GM23338 (cell line): ENCODE data around the gene ELAVL4. TPM values are rescaled to one million over a fixed set of nuclear protein-coding genes. Genes with fewer than 3 reads are reported as not detected.

Source experiments
- ATAC-seq: fragments of 200-7000 bp; cut with Tn5 transposase; 3 replicates; pipeline ENCODE4 v1.9.1; 2020
- DNase-seq: peaks from one replicate; pipeline ENCODE4 v3.0.0-alpha.2; 2015; ENCODE audit warnings: low spot score
- H2AFZ ChIP-seq: fragments of 200-600 bp; sonication (generic); 2 replicates; pipeline ENCODE4 v1.8.0; 2016; ENCODE audit warnings: antibody characterized with exemption, mild to moderate bottlenecking, moderate library complexity
- H3F3A ChIP-seq: fragments of 200-600 bp; sonication (generic); replicated peaks from 2 replicates; pipeline ENCODE4 v1.8.0; 2017; ENCODE audit warnings: antibody characterized with exemption, mixed run types, low read depth
- H3K27ac ChIP-seq: fragments of 200-600 bp; sonication (generic); 2 replicates; pipeline ENCODE4 v1.6.1; 2016; ENCODE audit warnings: low read depth
- H3K27me3 ChIP-seq: fragments of 200-600 bp; sonication (generic); 2 replicates; pipeline ENCODE4 v1.8.0; 2016; ENCODE audit warnings: mild to moderate bottlenecking, mixed run types, moderate library complexity; ENCODE audit not compliant: insufficient read depth
- H3K36me3 ChIP-seq: fragments of 200-600 bp; sonication (generic); 2 replicates; pipeline ENCODE4 v1.8.0; 2016; ENCODE audit warnings: mild to moderate bottlenecking; ENCODE audit not compliant: insufficient read depth
- H3K4me1 ChIP-seq: fragments of 200-600 bp; sonication (generic); 2 replicates; pipeline ENCODE4 v1.8.0; 2016; ENCODE audit warnings: mild to moderate bottlenecking, moderate library complexity; ENCODE audit not compliant: insufficient read depth
- H3K4me2 ChIP-seq: fragments of 200-600 bp; sonication (generic); 2 replicates; pipeline ENCODE4 v1.7.1; 2017; ENCODE audit warnings: mixed run types
- H3K4me3 ChIP-seq: fragments of 200-600 bp; sonication (generic); 2 replicates; pipeline ENCODE4 v1.6.1; 2016; ENCODE audit warnings: mixed run types
- H3K79me2 ChIP-seq: fragments of 200-600 bp; sonication (generic); replicated peaks from 2 replicates; pipeline ENCODE4 v1.8.0; 2017; ENCODE audit warnings: mild to moderate bottlenecking; ENCODE audit not compliant: insufficient read depth
- H3K9me2 ChIP-seq: fragments of 200-600 bp; sonication (generic); 2 replicates; pipeline ENCODE4 v1.8.0; 2017; ENCODE audit not compliant: insufficient read depth
- H4K20me1 ChIP-seq: fragments of 200-600 bp; sonication (generic); replicated peaks from 2 replicates; pipeline ENCODE4 v1.8.0; 2017; ENCODE audit warnings: mild to moderate bottlenecking; ENCODE audit not compliant: insufficient read depth
- H3K27ac Mint-ChIP-seq: 2 replicates; pipeline ENCODE4 v1.8.0; 2020; ENCODE audit warnings: inconsistent platforms, mild to moderate bottlenecking, moderate library complexity, mixed read lengths
- H3K27me3 Mint-ChIP-seq: 3 replicates; pipeline ENCODE4 v1.8.0; 2022; ENCODE audit warnings: low read depth, mild to moderate bottlenecking, moderate library complexity, mixed read lengths, inconsistent platforms; ENCODE audit not compliant: insufficient read depth, poor library complexity
- H3K36me3 Mint-ChIP-seq: 3 replicates; pipeline ENCODE4 v1.8.0; 2021; ENCODE audit warnings: low read depth, mild to moderate bottlenecking, inconsistent platforms, moderate library complexity, mixed read lengths
- H3K4me1 Mint-ChIP-seq: 3 replicates; pipeline ENCODE4 v1.8.0; 2020; ENCODE audit warnings: mild to moderate bottlenecking, inconsistent platforms, mixed read lengths
- H3K4me3 Mint-ChIP-seq: 3 replicates; pipeline ENCODE4 v1.8.0; 2021; ENCODE audit warnings: moderate library complexity, mild to moderate bottlenecking, inconsistent platforms, mixed read lengths
- H3K9me3 Mint-ChIP-seq: 3 replicates; pipeline ENCODE4 v1.8.0; 2020; ENCODE audit warnings: moderate library complexity, mild to moderate bottlenecking, inconsistent platforms, mixed read lengths
- CREB1 ChIP-seq: fragments of 250-450 bp; sonication (Bioruptor Pico); IDR thresholded peaks from 2 replicates; pipeline ENCODE4 v1.5.0; 2020; ENCODE audit warnings: low read depth, mild to moderate bottlenecking, moderate library complexity
- CTCF ChIP-seq, 2 experiments: fragments of 200-600 bp in 1 of 2; sonication (generic) in 1 of 2; conservative IDR thresholded peaks; 2 replicates each; pipeline versions ENCODE4 v1.5.1 to v1.6.1; 2016 to 2017; ENCODE audit warnings: antibody characterized with exemption in 2 of 2, low read depth in 2 of 2, mild to moderate bottlenecking in 2 of 2, moderate library complexity in 1 of 2
- ETS1 ChIP-seq: IDR thresholded peaks from 2 replicates; pipeline ENCODE4 v1.6.1; 2016; ENCODE audit warnings: antibody characterized with exemption
- EZH2 ChIP-seq: fragments of 200-600 bp; sonication (generic); IDR thresholded peaks from one replicate; pipeline ENCODE4 v1.8.0; 2017; ENCODE audit warnings: antibody characterized with exemption, mild to moderate bottlenecking, low read depth; ENCODE audit not compliant: unreplicated experiment
- EZH2phosphoT487 ChIP-seq: fragments of 200-600 bp; sonication (generic); IDR thresholded peaks from one replicate; pipeline ENCODE4 v1.8.1; 2018; ENCODE audit warnings: antibody characterized with exemption; ENCODE audit not compliant: unreplicated experiment
- JUNB ChIP-seq: IDR thresholded peaks from one replicate; pipeline ENCODE4 v1.6.1; 2016; ENCODE audit warnings: antibody characterized with exemption; ENCODE audit not compliant: unreplicated experiment
- NANOG ChIP-seq: IDR thresholded peaks from 2 replicates; pipeline ENCODE4 v1.6.1; 2016; ENCODE audit warnings: antibody characterized with exemption, borderline replicate concordance
- POLR2AphosphoS5 ChIP-seq: IDR thresholded peaks from 2 replicates; pipeline ENCODE4 v1.6.1; 2016; ENCODE audit warnings: antibody characterized with exemption, low read depth
- STAT1 ChIP-seq: IDR thresholded peaks from one replicate; pipeline ENCODE4 v1.6.1; 2016; ENCODE audit warnings: antibody characterized with exemption; ENCODE audit not compliant: unreplicated experiment
- ZNF114 ChIP-seq: fragments of 250-450 bp; sonication (Bioruptor Pico); IDR thresholded peaks from 2 replicates; pipeline ENCODE4 v1.5.0; 2020; ENCODE audit warnings: mild to moderate bottlenecking, moderate library complexity
- ZNF331 ChIP-seq: fragments of 250-450 bp; sonication (Bioruptor Pico); IDR thresholded peaks from 2 replicates; pipeline ENCODE4 v1.5.0; 2020; ENCODE audit warnings: low read depth, mild to moderate bottlenecking, moderate library complexity
- ZNF462 ChIP-seq: fragments of 250-450 bp; sonication (Bioruptor Pico); IDR thresholded peaks from 2 replicates; pipeline ENCODE4 v1.5.0; 2020; ENCODE audit warnings: mild to moderate bottlenecking, moderate library complexity
- polyA plus RNA-seq: library from polyadenylated mRNA; unstranded; fragments of >200 nt; fragmentation: Nextera tagmentation; extraction: Ambion mirVana; gene quantifications from 2 replicates; pipeline ENCODE4 v1.2.1, GENCODE V29; 2016
- total RNA-seq: library from RNA; depleted of rRNA; stranded (reverse); fragments of >200 nt; shearing (Covaris generic); gene quantifications from 2 replicates; pipeline ENCODE4 v1.2.3, GENCODE V29; 2014

Gene ELAVL4
- total and polyA plus RNA-seq, 2 experiments from 2014 or later: 1.4 to 1.9 TPM

GRCh38 chr1:50140182-50140447, 31.4 kb downstream of the ELAVL4 start (continued):
- TF ChIP-seq JUNB (no peak), EZH2phosphoT487 (no peak), STAT1 (no peak), CREB1 (CRISPR knock-in tag) (no peak), ZNF331 (no peak), CTCF (conservative IDR thresholded peaks at IDR 0.05; ENCODE audit: low read depth in 2 of 2) (no peak), NANOG (no peak), POLR2AphosphoS5 (no peak)

- Mint-ChIP-seq H3K27me3 (no peaks in the 10 kb centered on the region), H3K36me3 (no peaks in the 10 kb centered on the region), H3K27ac (no peak overlapping the region), H3K4me3 (no peak overlapping the region), H3K4me1 (peaks cover 45% of the 10 kb centered on the region), H3K9me3 (no peaks in the 10 kb centered on the region)
- Histone ChIP-seq H3K4me3 (no peak overlapping the region), H3K27me3 (no peaks in the 10 kb centered on the region), H3K9me2 (0 out of 2 replicates have a peak, but pooled peaks cover 4% of the 10 kb centered on the region), H3K4me1 (peaks cover 52% of the 10 kb centered on the region), H2AFZ (peak overlapping the region; percentile 84; the same call in 1 of the 2 replicates), H3K27ac (no peak overlapping the region), H4K20me1 (no peaks in the 10 kb centered on the region), H3F3A (no peaks in the 10 kb centered on the region), H3K79me2 (no peaks in the 10 kb centered on the region), H3K36me3 (no peaks in the 10 kb centered on the region), H3K4me2 (no peak overlapping the region)
- DNase-seq (no peak), ATAC-seq (no peak)
- TF ChIP-seq CREB1 (CRISPR knock-in tag): no peak
- TF ChIP-seq CTCF (conservative IDR thresholded peaks at IDR 0.05; ENCODE audit: low read depth in 2 of 2): no peak
- no peak for TF ChIP-seq ETS1
- TF ChIP-seq JUNB: no peak
- no peak for TF ChIP-seq EZH2phosphoT487
- no peak for TF ChIP-seq POLR2AphosphoS5
- TF ChIP-seq EZH2: no peak
- no peak for TF ChIP-seq NANOG
- TF ChIP-seq ZNF462 (CRISPR knock-in tag): no peak
- TF ChIP-seq STAT1: no peak
- no peak for TF ChIP-seq ZNF331
- no peak for TF ChIP-seq ZNF114 (CRISPR knock-in tag)
Measured at GRCh38 chr1:50147191-50147850, 38.6 kb downstream of the ELAVL4 start.
